Sigmoid colon (tissue), 4 donors: ENCODE measurements around the gene DIP2C.

Source experiments
- CTCF ChIP-seq, 4 experiments: fragments of 450-650 bp in 3 of 4; fragments of 200-600 bp in 1 of 4; IDR thresholded peaks; one replicate each; pipeline ENCODE4 v1.5.1; 2016 to 2019; ENCODE audit warnings: antibody characterized with exemption in 4 of 4, mild to moderate bottlenecking in 3 of 4, moderate library complexity in 2 of 4
- POLR2A ChIP-seq, 2 donors: fragments of 450-650 bp; IDR thresholded peaks; one replicate each; pipeline ENCODE4 v1.6.1; 2016; ENCODE audit warnings: antibody characterized with exemption in 2 of 2, mild to moderate bottlenecking in 2 of 2, moderate library complexity in 2 of 2
- POLR2AphosphoS5 ChIP-seq, 4 donors: sonication (generic); formaldehyde crosslinking; IDR thresholded peaks; one replicate each; pipeline ENCODE4 v1.6.1; 2017; ENCODE audit warnings: antibody characterized with exemption in 4 of 4

- TF ChIP-seq CTCF (IDR thresholded peaks at IDR 0.05) (no peak), POLR2A (IDR thresholded peaks at IDR 0.05) (no peak), POLR2AphosphoS5 (IDR thresholded peaks at IDR 0.05) (no peak)
Measured at GRCh38 chr10:241966-242643, 447.4 kb downstream of the DIP2C start.
